MM.1S (cell line): Measurements from ENCODE around the gene PCBP2.

Experiments used
- DNase-seq: peaks from one replicate; pipeline ENCODE4 v3.0.0-alpha.2; 2015
- H2AFZ ChIP-seq: fragments of 300-600 bp; sonication (generic); 2 replicates; pipeline ENCODE4 v1.6.0; 2016; ENCODE audit warnings: antibody characterized with exemption, low read length
- H3F3A ChIP-seq: fragments of 300-600 bp; sonication (generic); 2 replicates; pipeline ENCODE4 v1.6.1; 2016; ENCODE audit warnings: mild to moderate bottlenecking, antibody characterized with exemption, low read length, moderate library complexity, mixed read lengths; ENCODE audit not compliant: insufficient read depth
- H3K27ac ChIP-seq: fragments of 300-600 bp; sonication (generic); 2 replicates; pipeline ENCODE4 v1.5.1; 2016; ENCODE audit warnings: mild to moderate bottlenecking, low read length
- H3K27me3 ChIP-seq: fragments of 300-600 bp; sonication (generic); replicated peaks from 2 replicates; pipeline ENCODE4 v1.6.0; 2016; ENCODE audit warnings: low read length; ENCODE audit not compliant: insufficient read depth
- H3K36me3 ChIP-seq: fragments of 300-600 bp; sonication (generic); replicated peaks from 2 replicates; pipeline ENCODE4 v1.6.1; 2016; ENCODE audit warnings: mild to moderate bottlenecking, low read length, mixed read lengths; ENCODE audit not compliant: insufficient read depth
- H3K4me1 ChIP-seq: fragments of 300-600 bp; sonication (generic); 2 replicates; pipeline ENCODE4 v1.6.1; 2016; ENCODE audit warnings: low read length, mixed read lengths
- H3K4me2 ChIP-seq: fragments of 300-600 bp; sonication (generic); 2 replicates; pipeline ENCODE4 v1.6.0; 2016; ENCODE audit warnings: low read depth, low read length
- H3K4me3 ChIP-seq: fragments of 300-600 bp; sonication (generic); 2 replicates; pipeline ENCODE4 v1.5.1; 2016; ENCODE audit warnings: low read length, mixed read lengths
- H3K79me2 ChIP-seq: fragments of 300-600 bp; sonication (generic); 2 replicates; pipeline ENCODE4 v1.6.1; 2016; ENCODE audit warnings: mixed run types, low read length, mixed read lengths
- H3K9ac ChIP-seq: fragments of 300-600 bp; sonication (generic); 2 replicates; pipeline ENCODE4 v1.6.1; 2016; ENCODE audit warnings: low read length, mixed read lengths
- H3K9me2 ChIP-seq: fragments of 300-600 bp; sonication (generic); replicated peaks from 2 replicates; pipeline ENCODE4 v1.6.1; 2016; ENCODE audit warnings: mild to moderate bottlenecking, low read length, mixed read lengths; ENCODE audit not compliant: insufficient read depth
- H3K9me3 ChIP-seq: fragments of 300-600 bp; sonication (generic); replicated peaks from 2 replicates; pipeline ENCODE4 v1.6.1; 2016; ENCODE audit warnings: mild to moderate bottlenecking, low read length, mixed read lengths; ENCODE audit not compliant: insufficient read depth
- H4K20me1 ChIP-seq: fragments of 300-600 bp; sonication (generic); 2 replicates; pipeline ENCODE4 v1.6.1; 2016; ENCODE audit warnings: mild to moderate bottlenecking, low read length, moderate library complexity, mixed read lengths; ENCODE audit not compliant: insufficient read depth
- CTCF ChIP-seq: fragments of 300-600 bp; sonication (generic); IDR thresholded peaks from 2 replicates; pipeline ENCODE4 v1.5.1; 2016; ENCODE audit warnings: antibody characterized with exemption, low read length, mixed read lengths
- EZH2 ChIP-seq: fragments of 300-600 bp; sonication (generic); optimal IDR thresholded peaks from 2 replicates; pipeline ENCODE3; 2017; ENCODE audit warnings: low read depth, mild to moderate bottlenecking, antibody characterized with exemption, low read length, mixed read lengths
- EZH2phosphoT487 ChIP-seq: fragments of 300-600 bp; sonication (generic); IDR thresholded peaks from 2 replicates; pipeline ENCODE4 v1.6.1; 2018; ENCODE audit warnings: antibody characterized with exemption, low read length

The PCBP2 gene

GRCh38 chr12:53496752-53497032 lies 44.8 kb downstream of the PCBP2 start:
- no peak overlapping the region for H3K27ac ChIP-seq
- TF ChIP-seq CTCF (no peak), EZH2phosphoT487 (no peak), EZH2 (no peak)
- no peaks in the 10 kb centered on the region for H3K27me3 ChIP-seq

GRCh38 chr12:53497461-53497860 lies 45.6 kb downstream of the PCBP2 start:
- no peak overlapping the region for H3K27ac ChIP-seq
- no peak overlapping the region for H3K4me2 ChIP-seq
- H4K20me1 ChIP-seq: no peaks in the 10 kb centered on the region
- no peaks in the 10 kb centered on the region for H3K27me3 ChIP-seq
- no peak overlapping the region for H3K9ac ChIP-seq
- TF ChIP-seq EZH2: no peak
- TF ChIP-seq CTCF: no peak
- no peak for TF ChIP-seq EZH2phosphoT487
- no peak overlapping the region for H2AFZ ChIP-seq
- DNase-seq: no peak
- peaks cover 40% of the 10 kb centered on the region for H3K79me2 ChIP-seq
- no peak overlapping the region for H3K4me3 ChIP-seq
- H3K36me3 ChIP-seq: no peaks in the 10 kb centered on the region
- peaks cover 25% of the 10 kb centered on the region for H3K4me1 ChIP-seq
- H3K9me2 ChIP-seq: no peaks in the 10 kb centered on the region
- no peaks in the 10 kb centered on the region for H3K9me3 ChIP-seq
- H3F3A ChIP-seq: peaks cover 18% of the 10 kb centered on the region

More at GRCh38 chr12:53496752-53497032, 44.8 kb downstream of the PCBP2 start:
- Histone ChIP-seq H3K4me2 (no peak overlapping the region), H3F3A (peaks cover 22% of the 10 kb centered on the region), H4K20me1 (no peaks in the 10 kb centered on the region), H3K9ac (no peak overlapping the region), H3K4me3 (no peak overlapping the region), H3K79me2 (peaks cover 32% of the 10 kb centered on the region), H3K36me3 (no peaks in the 10 kb centered on the region), H3K4me1 (peaks cover 19% of the 10 kb centered on the region), H3K9me3 (no peaks in the 10 kb centered on the region), H2AFZ (no peak overlapping the region), H3K9me2 (no peaks in the 10 kb centered on the region)
- no peak for DNase-seq

GRCh38 chr12:53498235-53498630 lies 46.3 kb downstream of the PCBP2 start:
- Histone ChIP-seq H3K9me2 (no peaks in the 10 kb centered on the region), H3K4me2 (peak overlapping the region; percentile 82), H3K27ac (no peak overlapping the region), H3F3A (peaks cover 17% of the 10 kb centered on the region), H3K9me3 (no peaks in the 10 kb centered on the region), H3K4me1 (peaks cover 25% of the 10 kb centered on the region), H3K36me3 (no peaks in the 10 kb centered on the region), H3K9ac (0 out of 2 replicates have a peak overlapping the region, but pooled peaks have one; percentile 78), H3K79me2 (peaks cover 48% of the 10 kb centered on the region), H2AFZ (no peak overlapping the region), H4K20me1 (no peaks in the 10 kb centered on the region), H3K27me3 (no peaks in the 10 kb centered on the region), H3K4me3 (peak overlapping the region; percentile 84; the same call in 1 of the 2 replicates)
- no peak for TF ChIP-seq EZH2
- DNase-seq: no peak

GRCh38 chr12:53499266-53500141 lies 47.6 kb downstream of the PCBP2 start, which contains the start of gene MAP3K12:
Gene MAP3K12, minus strand, starts transcription at chr12:53499458. Its CDS starts 12,067 bp downstream, at chr12:53487391.
- Histone ChIP-seq H3K4me1 (peaks cover 13% of the 10 kb centered on the region), H3K4me2 (peak within 1 kb of the TSS; percentile 99), H3K9ac (peak within 1 kb of the TSS; percentile 78), H3K27me3 (no peaks in the 10 kb centered on the region), H3K9me2 (no peaks in the 10 kb centered on the region), H3K79me2 (peaks cover 57% of the 10 kb centered on the region), H2AFZ (peak within 1 kb of the TSS; percentile 56), H3F3A (peaks cover 9% of the 10 kb centered on the region), H4K20me1 (no peaks in the 10 kb centered on the region), H3K4me3 (peak within 1 kb of the TSS; percentile 84), H3K36me3 (no peaks in the 10 kb centered on the region), H3K9me3 (no peaks in the 10 kb centered on the region), H3K27ac (peak within 1 kb of the TSS; percentile 88)
- peak; percentile 56 for DNase-seq
- TF ChIP-seq CTCF (no peak; the same call in 1 of the 2 replicates), EZH2phosphoT487 (no peak), EZH2 (no peak)
